DLD1 (cell line): ENCODE measurements around the gene GFPT1.

Source experiments
- in situ Hi-C: cut with HindIII; loops from 2 replicates; pipeline ENCODE4 v1.10.0; 2017; ENCODE audit warnings: low sequenced_read_pairs

GFPT1 gene

GRCh38 chr2:69330781-69331180, 56.2 kb downstream of the GFPT1 start:
- in situ Hi-C loops, result no loop called here

GRCh38 chr2:69322631-69323030, 64.4 kb downstream of the GFPT1 start:
- in situ Hi-C loops, result no loop called here

GRCh38 chr2:69316550-69316949, 70.5 kb downstream of the GFPT1 start:
- in situ Hi-C loops, result loop anchor here (10.0 kb wide), 1 partner anchor 292 kb away; no protein-coding TSS in a partner anchor

GRCh38 chr2:69315160-69315761, 71.8 kb downstream of the GFPT1 start:
- in situ Hi-C loops, result loop anchor here (10.0 kb wide), 1 partner anchor 290 kb away; no protein-coding TSS in a partner anchor

GRCh38 chr2:69311024-69311416, 76.0 kb downstream of the GFPT1 start:
- in situ Hi-C loops, result loop anchor here (10.0 kb wide), 1 partner anchor 286 kb away; no protein-coding TSS in a partner anchor

- in situ Hi-C loops, result loop anchor here (10.0 kb wide), 1 partner anchor 286 kb away; no protein-coding TSS in a partner anchor
These were observed 76.7 kb downstream of the GFPT1 start for GRCh38 chr2:69310111-69311023.

GRCh38 chr2:69309351-69310110, 77.5 kb downstream of the GFPT1 start:
- in situ Hi-C loops, result loop anchor here (10.0 kb wide), 1 partner anchor 285 kb away; no protein-coding TSS in a partner anchor

- in situ Hi-C loops, result no loop called here
These were observed 78.7 kb downstream of the GFPT1 start for GRCh38 chr2:69308338-69308737.

GRCh38 chr2:69307579-69308064, 79.4 kb downstream of the GFPT1 start:
- in situ Hi-C loops, result no loop called here

GRCh38 chr2:69306822-69307578, 80.0 kb downstream of the GFPT1 start:
- in situ Hi-C loops, result no loop called here

- in situ Hi-C loops, result no loop called here
These were observed 80.6 kb downstream of the GFPT1 start for GRCh38 chr2:69306393-69306821.

- in situ Hi-C loops, result no loop called here
These were observed 81.2 kb downstream of the GFPT1 start for GRCh38 chr2:69305712-69306392.

GRCh38 chr2:69305166-69305565, 81.9 kb downstream of the GFPT1 start:
- in situ Hi-C loops, result no loop called here

- in situ Hi-C loops, result no loop called here
These were observed 82.4 kb downstream of the GFPT1 start for GRCh38 chr2:69304656-69305055.

- in situ Hi-C loops, result no loop called here
These were observed 86.4 kb downstream of the GFPT1 start for GRCh38 chr2:69300650-69301049.

- in situ Hi-C loops, result no loop called here
These were observed 87.1 kb downstream of the GFPT1 start for GRCh38 chr2:69299772-69300516.

GRCh38 chr2:69298862-69299261, 88.2 kb downstream of the GFPT1 start:
- in situ Hi-C loops, result no loop called here

- in situ Hi-C loops, result no loop called here
These were observed 88.8 kb downstream of the GFPT1 start for GRCh38 chr2:69298261-69298660.

- in situ Hi-C loops, result no loop called here
These were observed 89.8 kb downstream of the GFPT1 start for GRCh38 chr2:69297216-69297615.
